Bronchial epithelial cell (primary cell): ENCODE measurements around the gene PDILT. TPM values are rescaled to one million over a fixed set of nuclear protein-coding genes. Genes with fewer than 3 reads are reported as not detected.

ENCODE experiments used
- DNase-seq: peaks from one replicate; pipeline ENCODE4 v3.0.0-alpha.2; 2010; ENCODE audit warnings: low read depth
- FAIRE-seq: peaks from 2 replicates; lab custom pipeline; 2011; peaks lifted over from hg19 to GRCh38; lab: Jason Lieb, UNC
- H3K27me3 ChIP-seq: 2 replicates; pipeline ENCODE4 v1.5.1; 2011; ENCODE audit warnings: low read length; ENCODE audit not compliant: control insufficient read depth, insufficient read depth
- H3K36me3 ChIP-seq: 2 replicates; pipeline ENCODE4 v1.5.1; 2011; ENCODE audit warnings: low read length; ENCODE audit not compliant: control insufficient read depth, insufficient read depth
- H3K4me3 ChIP-seq: 2 replicates; pipeline ENCODE4 v1.5.1; 2011; ENCODE audit warnings: mild to moderate bottlenecking, low read depth, low read length, control low read depth
- total RNA-seq: library from RNA; depleted of rRNA; stranded (reverse); fragments of >200 nt; gene quantifications from 2 replicates; pipeline ENCODE4 v1.2.1, GENCODE V29; 2014
- TF ChIP-seq, protein P1 (sequence below): IDR thresholded peaks from 2 replicates; pipeline ENCODE4 v1.5.1; 2011; ENCODE audit warnings: mild to moderate bottlenecking, moderate library complexity, low read length, control low read depth, inconsistent platforms; ENCODE audit not compliant: insufficient read depth, severe bottlenecking

The PDILT gene
- total RNA-seq, 1 donor from 2014 or later, result not detected

DNA sequence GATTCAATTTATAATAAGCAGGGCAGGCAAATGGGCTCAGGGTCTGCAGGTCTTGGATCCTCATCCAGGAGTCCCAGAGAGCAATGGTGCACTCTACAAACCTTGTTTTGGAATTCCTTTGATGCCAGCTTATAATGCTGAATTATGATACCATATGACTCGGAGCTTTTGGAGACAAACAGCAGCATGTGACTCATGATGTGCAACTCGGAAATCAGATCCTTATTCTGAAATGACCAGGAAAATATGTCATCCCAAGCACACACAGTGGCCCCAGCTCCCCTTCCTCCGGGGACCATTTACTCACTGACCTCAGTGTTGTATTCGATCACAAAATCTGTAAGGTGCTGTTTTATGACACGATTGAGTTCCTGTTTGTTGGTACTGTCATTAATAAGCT, 31.8 kb downstream of the PDILT start:
- peak; percentile 2 for DNase-seq
- Histone ChIP-seq H3K36me3 (no peaks in the 10 kb centered on the region), H3K27me3 (no peaks in the 10 kb centered on the region), H3K4me3 (no peak overlapping the region)
- FAIRE-seq, result no peak
- TF ChIP-seq, protein P1, sequence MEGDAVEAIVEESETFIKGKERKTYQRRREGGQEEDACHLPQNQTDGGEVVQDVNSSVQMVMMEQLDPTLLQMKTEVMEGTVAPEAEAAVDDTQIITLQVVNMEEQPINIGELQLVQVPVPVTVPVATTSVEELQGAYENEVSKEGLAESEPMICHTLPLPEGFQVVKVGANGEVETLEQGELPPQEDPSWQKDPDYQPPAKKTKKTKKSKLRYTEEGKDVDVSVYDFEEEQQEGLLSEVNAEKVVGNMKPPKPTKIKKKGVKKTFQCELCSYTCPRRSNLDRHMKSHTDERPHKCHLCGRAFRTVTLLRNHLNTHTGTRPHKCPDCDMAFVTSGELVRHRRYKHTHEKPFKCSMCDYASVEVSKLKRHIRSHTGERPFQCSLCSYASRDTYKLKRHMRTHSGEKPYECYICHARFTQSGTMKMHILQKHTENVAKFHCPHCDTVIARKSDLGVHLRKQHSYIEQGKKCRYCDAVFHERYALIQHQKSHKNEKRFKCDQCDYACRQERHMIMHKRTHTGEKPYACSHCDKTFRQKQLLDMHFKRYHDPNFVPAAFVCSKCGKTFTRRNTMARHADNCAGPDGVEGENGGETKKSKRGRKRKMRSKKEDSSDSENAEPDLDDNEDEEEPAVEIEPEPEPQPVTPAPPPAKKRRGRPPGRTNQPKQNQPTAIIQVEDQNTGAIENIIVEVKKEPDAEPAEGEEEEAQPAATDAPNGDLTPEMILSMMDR, result no peak

DNA sequence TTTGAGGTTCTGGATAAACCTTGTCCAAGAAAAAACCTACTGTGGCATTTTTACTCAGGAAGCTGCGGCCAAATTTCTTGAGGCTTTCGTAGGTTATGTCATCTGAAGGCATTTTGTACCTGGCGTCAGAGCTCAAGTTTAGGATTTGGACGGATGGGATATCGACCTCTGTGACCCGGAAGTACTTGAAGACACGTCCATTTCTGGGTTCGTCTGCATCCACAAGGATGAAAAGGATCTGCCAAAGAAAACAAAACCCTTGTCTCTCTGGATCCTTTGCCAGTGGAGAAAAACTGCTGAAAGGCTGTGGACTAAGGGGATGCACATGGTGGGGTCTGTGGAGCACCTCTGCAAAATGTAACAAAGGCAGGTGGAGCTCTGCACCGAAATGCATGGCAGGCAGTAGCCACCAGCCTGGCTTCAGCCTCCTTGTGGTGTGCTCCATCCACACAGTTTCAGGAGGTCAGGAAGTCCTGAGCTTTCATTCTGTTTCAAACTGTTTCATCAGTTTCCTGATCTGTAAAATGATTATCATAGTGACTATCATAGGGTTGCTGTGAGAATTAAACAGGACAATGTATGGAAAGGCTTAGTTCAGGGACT, 35.0 kb downstream of the PDILT start:
- TF ChIP-seq, protein P1, result no peak
- H3K4me3 ChIP-seq, result no peak overlapping the region
- no peaks in the 10 kb centered on the region for H3K36me3 ChIP-seq
- DNase-seq (no peak), FAIRE-seq (no peak)
- no peaks in the 10 kb centered on the region for H3K27me3 ChIP-seq

DNA sequence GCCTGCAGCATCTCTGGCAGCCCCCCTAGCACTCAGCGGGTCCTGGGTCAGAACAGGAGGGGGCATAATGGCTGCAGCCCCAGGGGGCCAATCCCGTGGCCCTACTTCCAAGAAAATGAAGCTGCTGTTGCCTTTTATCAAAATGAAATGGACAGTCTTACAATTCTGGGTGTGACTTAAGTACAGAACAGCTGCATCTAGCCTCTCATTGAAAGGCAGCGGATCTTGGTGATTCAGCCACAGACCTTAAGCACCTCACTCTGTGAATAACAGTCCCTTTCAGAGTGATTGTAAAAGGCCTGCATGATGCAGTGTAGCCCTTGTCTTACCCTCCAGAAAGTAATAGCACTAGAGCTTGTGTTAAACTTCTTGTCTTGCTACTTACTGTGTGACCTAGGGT, 40.5 kb downstream of the PDILT start:
- Histone ChIP-seq H3K4me3 (no peak overlapping the region), H3K27me3 (no peaks in the 10 kb centered on the region), H3K36me3 (no peaks in the 10 kb centered on the region)
- TF ChIP-seq, protein P1, result no peak
- FAIRE-seq, result no peak
- DNase-seq, result no peak

DNA sequence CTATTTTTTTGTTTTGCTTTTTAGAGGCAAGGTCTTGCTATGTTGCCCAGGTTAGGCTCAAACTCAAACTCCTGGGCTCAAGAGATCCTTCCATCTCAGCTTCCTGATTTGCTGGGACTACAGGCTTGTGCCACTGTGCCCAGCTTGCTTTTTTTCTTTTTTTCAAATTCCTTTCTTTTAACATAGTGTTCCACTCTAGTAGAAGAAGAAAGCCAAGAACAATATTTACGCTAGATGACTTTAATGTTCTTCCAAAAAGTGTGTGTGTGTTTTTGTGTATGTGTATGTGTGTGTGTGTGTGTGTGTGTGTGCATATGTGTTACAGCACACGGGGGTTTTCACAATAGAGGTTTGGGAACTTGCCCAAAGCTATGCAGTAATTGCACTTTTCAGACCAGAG, 41.3 kb downstream of the PDILT start:
- FAIRE-seq (no peak), DNase-seq (no peak)
- TF ChIP-seq, protein P1, result no peak
- H3K27me3 ChIP-seq, result no peaks in the 10 kb centered on the region
- H3K36me3 ChIP-seq, result no peaks in the 10 kb centered on the region
- no peak overlapping the region for H3K4me3 ChIP-seq

DNA sequence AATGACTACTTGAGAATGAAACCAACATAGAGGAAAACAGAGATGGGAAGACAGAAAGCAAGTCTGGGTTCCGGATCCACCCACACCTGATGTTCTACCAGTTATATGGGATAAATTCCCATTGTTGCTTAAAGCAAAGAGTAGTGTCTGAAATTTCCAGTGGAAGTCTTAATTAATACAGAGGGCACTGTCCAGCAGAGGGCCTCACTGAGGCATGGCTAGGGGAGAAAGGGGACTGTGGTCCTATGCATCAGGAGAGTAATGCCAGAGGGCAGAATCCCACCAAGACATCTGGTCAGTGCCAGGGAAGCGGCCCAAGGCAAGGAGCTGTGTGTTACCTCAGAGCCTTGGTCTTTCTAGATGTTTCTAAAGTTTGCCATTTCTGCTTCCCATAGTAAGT, 44.5 kb downstream of the PDILT start:
- no peaks in the 10 kb centered on the region for H3K27me3 ChIP-seq
- no peak overlapping the region for H3K4me3 ChIP-seq
- FAIRE-seq, result no peak
- no peaks in the 10 kb centered on the region for H3K36me3 ChIP-seq
- DNase-seq, result no peak
- TF ChIP-seq, protein P1, result no peak
